SK-N-SH treated with all-trans-retinoic acid at 6 μM for 48 hours (cell line): ENCODE results near the gene ZNF664.

Source experiments
- ARNTL ChIP-seq: fragments of 450-650 bp; formaldehyde crosslinking; IDR thresholded peaks from 2 replicates; pipeline ENCODE4 v1.5.0; 2020; ENCODE audit warnings: low read depth, mild to moderate bottlenecking, moderate library complexity, borderline replicate concordance
- BACH2 ChIP-seq: fragments of 250-450 bp; sonication (Bioruptor Pico); IDR thresholded peaks from 2 replicates; pipeline ENCODE4 v1.9.0; 2021; ENCODE audit warnings: mild to moderate bottlenecking, borderline replicate concordance
- GLIS3 ChIP-seq: fragments of 250-450 bp; sonication (Bioruptor Pico); IDR thresholded peaks from 2 replicates; pipeline ENCODE4 v1.5.0; 2020; ENCODE audit warnings: mild to moderate bottlenecking, moderate library complexity
- TCF4 ChIP-seq: fragments of 250-450 bp; sonication (Bioruptor Pico); IDR thresholded peaks from 2 replicates; pipeline ENCODE4 v1.8.0; 2021; ENCODE audit warnings: mild to moderate bottlenecking, moderate library complexity, borderline replicate concordance
- ZFP3 ChIP-seq: fragments of 250-450 bp; sonication (Bioruptor Pico); IDR thresholded peaks from 2 replicates; pipeline ENCODE4 v1.5.0; 2020; ENCODE audit warnings: mild to moderate bottlenecking, moderate library complexity
- ZFP30 ChIP-seq: fragments of 450-650 bp; formaldehyde crosslinking; IDR thresholded peaks from 2 replicates; pipeline ENCODE4 v1.5.0; 2022; ENCODE audit warnings: mild to moderate bottlenecking, moderate library complexity
- ZNF70 ChIP-seq: fragments of 450-650 bp; formaldehyde crosslinking; IDR thresholded peaks from 2 replicates; pipeline ENCODE4 v1.5.0; 2020; ENCODE audit warnings: mild to moderate bottlenecking, moderate library complexity
- TF ChIP-seq, protein P1 (sequence below): fragments of 250-450 bp; sonication (Bioruptor Pico); IDR thresholded peaks from 2 replicates; pipeline ENCODE4 v1.8.0; 2020; ENCODE audit warnings: mild to moderate bottlenecking, moderate library complexity, borderline replicate concordance
- TF ChIP-seq, protein P2 (sequence below): fragments of 250-450 bp; sonication (Bioruptor Pico); IDR thresholded peaks from 2 replicates; pipeline ENCODE4 v1.8.0; 2021; ENCODE audit warnings: low read depth, mild to moderate bottlenecking, moderate library complexity, borderline replicate concordance

DNA sequence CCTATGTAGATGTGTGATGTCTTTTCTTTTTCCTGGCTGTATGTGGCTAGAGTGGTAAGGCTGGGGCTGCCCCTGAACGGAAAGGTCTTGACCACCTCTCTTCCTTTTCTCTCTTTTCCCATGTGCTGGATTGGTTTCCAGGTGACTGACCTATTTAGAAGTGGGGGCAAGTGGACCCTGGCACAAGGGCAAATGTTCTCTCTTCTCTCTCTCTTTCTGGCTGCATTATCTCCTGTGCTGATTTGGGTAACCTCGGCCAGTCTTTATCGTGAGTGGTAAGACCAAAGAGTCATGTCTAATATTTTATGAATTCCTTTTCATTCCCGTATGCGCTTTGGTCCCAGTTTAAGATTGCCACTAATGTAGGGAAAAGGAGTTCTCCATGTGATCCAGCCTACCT lies 16.2 kb downstream of the ZNF664 start:
- TF ChIP-seq, protein P1, sequence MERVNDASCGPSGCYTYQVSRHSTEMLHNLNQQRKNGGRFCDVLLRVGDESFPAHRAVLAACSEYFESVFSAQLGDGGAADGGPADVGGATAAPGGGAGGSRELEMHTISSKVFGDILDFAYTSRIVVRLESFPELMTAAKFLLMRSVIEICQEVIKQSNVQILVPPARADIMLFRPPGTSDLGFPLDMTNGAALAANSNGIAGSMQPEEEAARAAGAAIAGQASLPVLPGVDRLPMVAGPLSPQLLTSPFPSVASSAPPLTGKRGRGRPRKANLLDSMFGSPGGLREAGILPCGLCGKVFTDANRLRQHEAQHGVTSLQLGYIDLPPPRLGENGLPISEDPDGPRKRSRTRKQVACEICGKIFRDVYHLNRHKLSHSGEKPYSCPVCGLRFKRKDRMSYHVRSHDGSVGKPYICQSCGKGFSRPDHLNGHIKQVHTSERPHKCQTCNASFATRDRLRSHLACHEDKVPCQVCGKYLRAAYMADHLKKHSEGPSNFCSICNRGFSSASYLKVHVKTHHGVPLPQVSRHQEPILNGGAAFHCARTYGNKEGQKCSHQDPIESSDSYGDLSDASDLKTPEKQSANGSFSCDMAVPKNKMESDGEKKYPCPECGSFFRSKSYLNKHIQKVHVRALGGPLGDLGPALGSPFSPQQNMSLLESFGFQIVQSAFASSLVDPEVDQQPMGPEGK = no peak
- no peak for TF ChIP-seq GLIS3 (CRISPR knock-in tag)
- TF ChIP-seq ARNTL (CRISPR knock-in tag) = no peak
- TF ChIP-seq BACH2 = no peak
- TF ChIP-seq ZFP30 = no peak
- TF ChIP-seq, protein P2, sequence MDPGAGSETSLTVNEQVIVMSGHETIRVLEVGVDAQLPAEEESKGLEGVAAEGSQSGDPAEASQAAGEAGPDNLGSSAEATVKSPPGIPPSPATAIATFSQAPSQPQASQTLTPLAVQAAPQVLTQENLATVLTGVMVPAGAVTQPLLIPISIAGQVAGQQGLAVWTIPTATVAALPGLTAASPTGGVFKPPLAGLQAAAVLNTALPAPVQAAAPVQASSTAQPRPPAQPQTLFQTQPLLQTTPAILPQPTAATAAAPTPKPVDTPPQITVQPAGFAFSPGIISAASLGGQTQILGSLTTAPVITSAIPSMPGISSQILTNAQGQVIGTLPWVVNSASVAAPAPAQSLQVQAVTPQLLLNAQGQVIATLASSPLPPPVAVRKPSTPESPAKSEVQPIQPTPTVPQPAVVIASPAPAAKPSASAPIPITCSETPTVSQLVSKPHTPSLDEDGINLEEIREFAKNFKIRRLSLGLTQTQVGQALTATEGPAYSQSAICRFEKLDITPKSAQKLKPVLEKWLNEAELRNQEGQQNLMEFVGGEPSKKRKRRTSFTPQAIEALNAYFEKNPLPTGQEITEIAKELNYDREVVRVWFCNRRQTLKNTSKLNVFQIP = no peak
- no peak for TF ChIP-seq TCF4 (CRISPR knock-in tag)
- TF ChIP-seq ZFP3 (CRISPR knock-in tag) = no peak
- no peak for TF ChIP-seq ZNF70 (CRISPR knock-in tag)
